CD4-positive, alpha-beta T cell treated with Interleukin-15 for 1 hour (primary cell): ENCODE data around the gene TCL1A.

Experiments used
- DNase-seq: peaks from one replicate; pipeline ENCODE4 v3.0.0-alpha.2; 2020

The TCL1A gene

DNA sequence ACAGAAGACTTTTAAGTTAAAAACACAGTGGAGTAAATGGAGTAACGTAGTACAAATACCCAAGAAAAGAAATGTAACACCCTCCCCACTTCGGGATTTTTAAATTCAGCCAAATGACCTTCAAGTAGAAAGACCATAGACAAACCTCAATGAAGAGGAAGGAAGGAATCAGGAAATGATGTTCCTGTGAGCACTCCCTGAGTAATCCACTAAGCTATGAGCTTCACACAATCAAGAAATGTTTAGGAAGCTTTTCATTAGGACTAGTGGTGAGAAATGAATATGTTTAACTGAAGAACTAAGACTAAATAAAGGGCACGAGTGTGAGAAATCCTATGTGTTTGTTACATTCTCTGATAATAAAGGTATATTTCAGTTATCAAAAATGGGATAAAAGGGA lies 10.1 kb downstream of the TCL1A start:
- no peak for DNase-seq

DNA sequence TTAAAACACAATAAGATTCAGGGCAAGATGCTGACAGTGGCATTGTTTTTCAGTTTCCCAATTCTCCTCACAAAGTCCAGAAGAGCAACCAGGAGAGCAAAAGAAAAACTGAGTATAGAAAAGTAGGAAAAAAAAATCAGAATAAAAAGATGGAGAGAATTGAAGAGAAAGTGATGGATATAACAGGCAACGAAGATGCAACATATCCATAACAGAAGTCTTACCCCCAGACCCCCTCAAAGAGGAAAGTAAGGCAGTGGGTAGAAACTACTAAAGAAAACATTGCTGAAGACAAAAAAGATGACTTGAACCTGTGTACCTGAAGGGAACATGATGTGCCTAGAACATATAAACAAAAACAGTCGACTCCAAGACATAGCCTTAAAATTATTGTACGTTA lies 10.6 kb downstream of the TCL1A start:
- DNase-seq = no peak

- DNase-seq = no peak
Measured at GRCh38 chr14:95701846-95702221, 12.1 kb downstream of the TCL1A start.

GRCh38 chr14:95700221-95700976 lies 13.5 kb downstream of the TCL1A start:
- DNase-seq = no peak

DNA sequence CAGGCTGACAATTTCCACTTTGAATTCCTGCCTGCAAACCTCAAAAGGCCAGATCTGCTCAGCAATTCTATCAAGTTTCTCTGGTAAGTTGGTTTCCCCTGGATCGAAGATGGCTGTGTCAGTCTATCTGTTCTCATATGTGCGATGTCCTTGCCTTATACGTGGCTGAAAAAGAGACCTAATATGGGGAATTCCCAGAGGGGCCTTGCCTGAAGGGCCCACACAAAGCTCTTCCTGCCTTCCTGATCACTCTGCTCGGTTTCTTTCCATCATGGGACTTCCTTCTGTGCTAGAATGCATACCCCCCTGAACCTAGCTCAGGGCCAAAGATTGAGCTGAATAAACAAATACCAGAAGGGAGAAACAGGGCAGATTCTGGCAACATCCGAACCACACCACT lies 14.5 kb downstream of the TCL1A start:
- no peak for DNase-seq

DNA sequence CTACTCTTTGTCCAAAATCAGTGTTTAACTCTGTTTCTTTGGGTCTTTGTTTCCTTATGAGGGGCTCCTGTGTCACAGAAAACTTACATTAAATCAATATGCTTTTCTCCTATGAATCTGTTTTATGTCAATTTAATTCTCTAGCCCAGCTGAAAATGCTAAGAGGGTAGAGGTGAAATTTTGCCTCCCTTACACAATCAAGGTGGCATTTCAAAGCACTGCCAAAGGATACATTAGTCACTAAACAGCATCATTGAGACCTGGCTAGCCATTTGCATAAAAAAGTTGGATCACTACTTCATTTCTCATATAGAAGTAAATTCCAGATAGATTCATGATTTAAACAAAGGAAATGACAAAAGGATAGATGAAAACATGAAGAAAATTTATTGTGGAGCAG lies 15.6 kb downstream of the TCL1A start:
- no peak for DNase-seq

DNA sequence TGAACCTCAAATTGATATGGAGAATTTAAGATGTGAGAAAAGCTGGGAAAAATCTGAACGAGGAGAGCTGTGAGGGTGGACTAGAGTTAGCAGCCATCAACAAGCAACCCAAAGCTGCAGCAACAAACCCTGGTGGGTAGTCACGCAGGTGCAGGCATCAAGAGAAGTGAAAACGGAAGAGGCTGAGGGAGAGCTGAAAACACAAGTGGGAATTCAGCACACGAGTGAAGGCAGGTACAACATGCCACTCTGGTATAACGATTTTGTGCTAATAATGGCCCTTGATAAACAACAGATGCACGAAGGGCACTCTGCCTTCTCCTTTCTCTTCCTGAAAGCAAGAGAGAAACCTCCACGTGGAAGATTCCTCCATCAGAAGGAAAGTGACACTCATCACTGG lies 16.2 kb downstream of the TCL1A start:
- DNase-seq = no peak

DNA sequence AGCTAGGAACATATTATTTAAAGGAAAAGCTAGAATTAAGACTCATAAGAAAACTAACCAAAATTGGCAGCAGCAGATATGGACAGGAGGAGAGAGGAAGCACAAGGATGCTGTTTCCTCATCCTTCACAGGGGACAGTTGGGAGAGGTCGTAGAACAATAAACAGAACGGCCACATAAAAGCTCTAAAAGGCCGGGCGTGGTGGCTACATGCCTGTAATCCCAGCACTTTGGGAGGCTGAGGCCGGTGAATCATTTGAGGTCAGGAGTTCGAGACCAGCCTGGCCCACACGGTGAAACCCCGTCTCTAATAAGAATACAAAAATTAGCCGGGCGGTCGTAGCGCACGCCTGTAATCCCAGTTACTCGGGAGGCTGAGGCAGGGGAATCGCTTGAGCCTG lies 17.2 kb downstream of the TCL1A start:
- no peak for DNase-seq

- DNase-seq = peak; percentile 46
Measured at GRCh38 chr14:95695913-95696312, 18.0 kb downstream of the TCL1A start.

- DNase-seq = no peak
Measured at GRCh38 chr14:95695051-95695450, 18.9 kb downstream of the TCL1A start.

DNA sequence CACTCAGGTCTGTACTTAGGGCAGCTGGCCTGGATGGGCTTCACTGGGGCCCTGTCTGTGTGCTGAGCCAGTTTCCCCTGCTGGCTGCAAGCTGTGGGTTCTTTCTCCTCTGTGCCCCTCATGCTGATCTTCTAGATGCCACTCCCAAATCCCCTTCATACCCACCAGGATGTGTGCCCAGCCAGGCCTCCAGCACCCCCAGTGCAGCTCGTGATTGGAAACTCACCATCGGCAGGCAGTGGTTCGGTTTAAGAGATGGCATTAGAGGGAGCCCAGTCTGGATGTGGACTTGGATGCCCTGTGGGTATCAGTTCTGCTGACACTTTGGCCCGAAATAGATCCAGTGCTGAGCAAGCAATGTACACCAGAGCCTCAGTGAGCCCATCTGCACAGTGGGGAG lies 21.8 kb downstream of the TCL1A start:
- no peak for DNase-seq

- DNase-seq = no peak
Measured at GRCh38 chr14:95691591-95691990, 22.3 kb downstream of the TCL1A start.

DNA sequence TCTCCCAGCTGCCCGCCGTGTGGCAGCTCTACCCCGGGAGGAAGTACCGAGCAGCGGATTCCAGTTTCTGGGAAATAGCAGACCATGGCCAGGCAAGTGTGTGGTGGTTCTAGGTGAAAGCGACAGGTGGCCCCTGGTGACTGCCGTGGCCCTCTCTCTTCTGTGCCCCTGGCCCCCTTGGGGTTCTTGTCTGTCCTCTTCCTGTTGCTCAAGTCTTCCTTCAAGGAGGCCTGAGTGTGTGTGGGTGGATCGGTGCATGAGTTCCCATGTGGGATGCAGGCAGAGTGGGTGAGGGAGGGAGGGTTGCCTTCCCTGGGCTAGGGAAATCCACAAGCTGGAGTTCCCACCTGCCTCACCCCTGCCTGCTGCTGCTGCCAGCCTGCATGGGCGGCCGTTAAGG lies 23.1 kb downstream of the TCL1A start:
- DNase-seq = no peak

GRCh38 chr14:95689441-95689840 lies 24.5 kb downstream of the TCL1A start:
- no peak for DNase-seq

DNA sequence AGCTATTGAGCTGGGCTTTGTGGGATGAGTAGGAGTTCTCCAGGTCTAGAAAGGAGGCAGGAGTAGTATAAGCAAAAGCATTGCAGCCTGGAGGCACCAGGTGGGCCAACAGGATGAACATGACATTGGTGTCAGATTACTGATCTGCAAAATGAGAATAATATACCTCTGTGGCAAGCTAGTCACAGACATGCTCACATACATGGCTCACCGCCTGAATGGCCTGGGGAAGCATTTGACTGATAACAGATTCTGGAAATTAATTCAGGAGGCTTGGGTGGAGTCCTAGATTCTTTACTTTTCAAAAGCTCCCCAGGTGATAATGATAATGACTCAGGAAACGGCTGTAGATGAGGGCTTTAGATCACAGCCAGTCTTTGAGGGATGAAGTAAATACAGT lies 27.0 kb downstream of the TCL1A start:
- DNase-seq = no peak

- DNase-seq = no peak
Measured at GRCh38 chr14:95685978-95686922, 27.7 kb downstream of the TCL1A start, which contains the start of gene TCL1B. TSS of gene TCL1B (plus strand) at chr14:95686426. CDS start at chr14:95686468, 42 bp downstream.

GRCh38 chr14:95683793-95684192 lies 30.1 kb downstream of the TCL1A start:
- DNase-seq = no peak

- no peak for DNase-seq
Measured at GRCh38 chr14:95681153-95681552, 32.8 kb downstream of the TCL1A start.

DNA sequence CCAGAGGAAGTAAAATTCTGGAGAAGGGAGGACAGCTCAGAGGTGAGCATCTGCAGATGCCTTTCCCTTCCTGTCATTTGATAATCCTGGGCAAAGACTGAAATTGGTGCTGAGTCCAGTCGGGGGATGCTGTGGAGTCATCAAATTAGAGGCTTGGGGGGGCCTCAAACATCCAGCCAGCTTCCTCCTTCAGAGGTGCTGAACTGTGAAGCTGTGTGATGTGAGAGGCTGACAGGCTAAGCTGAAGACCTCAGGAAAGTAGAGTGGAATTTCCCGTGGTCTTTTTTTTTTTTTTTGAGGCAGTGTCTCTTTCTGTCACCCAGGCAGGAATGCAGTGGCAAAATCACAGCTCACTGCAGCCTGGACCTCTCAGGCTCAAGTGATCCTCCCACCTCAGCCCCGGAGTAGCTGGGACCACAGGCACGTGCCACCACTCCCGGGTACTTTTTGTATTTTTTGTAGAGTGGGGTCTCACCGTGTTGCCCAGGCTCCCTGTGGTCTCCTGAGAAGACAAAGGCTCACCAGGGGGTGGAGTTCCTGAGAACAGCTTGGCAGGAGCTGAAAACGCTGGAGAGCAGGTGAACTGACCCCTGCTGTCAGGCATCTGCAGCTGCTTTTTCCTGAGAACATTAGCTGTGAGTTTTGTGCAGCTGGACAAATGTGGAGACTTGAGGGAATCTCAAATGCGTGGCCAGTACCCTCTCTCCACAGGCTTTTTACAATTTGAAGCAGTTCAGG lies 33.8 kb downstream of the TCL1A start:
- no peak for DNase-seq

GRCh38 chr14:95679148-95679815 lies 34.6 kb downstream of the TCL1A start:
- DNase-seq = no peak

GRCh38 chr14:95677179-95677835 lies 36.6 kb downstream of the TCL1A start:
- no peak for DNase-seq

GRCh38 chr14:95675486-95675885 lies 38.4 kb downstream of the TCL1A start:
- no peak for DNase-seq
